NK-92 (cell line): Measurements from ENCODE around the gene CHST10.
"Not testable (repeated sequence)": the region's sequence is repeated elsewhere in the genome, so short reads cannot be mapped to it uniquely, and the experiment has no call there.

ENCODE experiments used
- DNase-seq: peaks from one replicate; lab custom pipeline; 2025; ENCODE audit not compliant: unreplicated experiment; lab: John Stamatoyannopoulos, UW

Gene CHST10

GRCh38 chr2:100416935-100417710 lies at the start of gene CHST10:
CHST10 (minus strand) TSS chr2:100417668; CDS start chr2:100406675, 10,993 bp downstream.
- DNase-seq, result no peak

- DNase-seq, result no peak
Measured at GRCh38 chr2:100460904-100461530, 43.5 kb upstream of the CHST10 start.

- not testable (repeated sequence) for DNase-seq
Measured at GRCh38 chr2:100456357-100456756, 38.9 kb upstream of the CHST10 start.

- no peak for DNase-seq
Measured at GRCh38 chr2:100453853-100454252, 36.4 kb upstream of the CHST10 start.

GRCh38 chr2:100451734-100452133 lies 34.3 kb upstream of the CHST10 start:
- DNase-seq, result no peak

- no peak for DNase-seq
Measured at GRCh38 chr2:100451092-100451491, 33.6 kb upstream of the CHST10 start.

GRCh38 chr2:100446696-100447095 lies 29.2 kb upstream of the CHST10 start:
- DNase-seq, result no peak

- no peak for DNase-seq
Measured at GRCh38 chr2:100437751-100438150, 20.3 kb upstream of the CHST10 start.

- DNase-seq, result no peak
Measured at GRCh38 chr2:100429726-100430125, 12.3 kb upstream of the CHST10 start.

GRCh38 chr2:100427627-100428258 lies 10.3 kb upstream of the CHST10 start:
- no peak for DNase-seq

GRCh38 chr2:100427111-100427510 lies 9.6 kb upstream of the CHST10 start:
- DNase-seq, result no peak

GRCh38 chr2:100426384-100426720 lies 8.9 kb upstream of the CHST10 start:
- no peak for DNase-seq

- DNase-seq, result no peak
Measured at GRCh38 chr2:100425573-100426383, 8.3 kb upstream of the CHST10 start.

- DNase-seq, result no peak
Measured at GRCh38 chr2:100425107-100425506, 7.6 kb upstream of the CHST10 start.

GRCh38 chr2:100424277-100424875 lies 6.9 kb upstream of the CHST10 start:
- DNase-seq, result no peak

GRCh38 chr2:100423631-100424030 lies 6.2 kb upstream of the CHST10 start:
- DNase-seq, result no peak

- no peak for DNase-seq
Measured at GRCh38 chr2:100422320-100423055, 5.0 kb upstream of the CHST10 start.

GRCh38 chr2:100419915-100420314 lies 2.4 kb upstream of the CHST10 start:
- DNase-seq, result no peak

- DNase-seq, result no peak
Measured at GRCh38 chr2:100418406-100418962, 1.0 kb upstream of the CHST10 start.

- no peak for DNase-seq
Measured at GRCh38 chr2:100417711-100418124, 250 bp upstream of the CHST10 start.
